ENCODE measurements around the gene ATAD3C. TPM values are rescaled to one million over a fixed set of nuclear protein-coding genes. Genes with fewer than 3 reads are reported as not detected.
A peak's percentile ranks its signal among the peaks of the same experiment; 100 is the strongest.
"Not testable (repeated sequence)": the region's sequence is repeated elsewhere in the genome, so short reads cannot be mapped to it uniquely, and the experiment has no call there.

Gene ATAD3C
- total RNA-seq, 1 experiment from 2014 or later, result not detected

DNA sequence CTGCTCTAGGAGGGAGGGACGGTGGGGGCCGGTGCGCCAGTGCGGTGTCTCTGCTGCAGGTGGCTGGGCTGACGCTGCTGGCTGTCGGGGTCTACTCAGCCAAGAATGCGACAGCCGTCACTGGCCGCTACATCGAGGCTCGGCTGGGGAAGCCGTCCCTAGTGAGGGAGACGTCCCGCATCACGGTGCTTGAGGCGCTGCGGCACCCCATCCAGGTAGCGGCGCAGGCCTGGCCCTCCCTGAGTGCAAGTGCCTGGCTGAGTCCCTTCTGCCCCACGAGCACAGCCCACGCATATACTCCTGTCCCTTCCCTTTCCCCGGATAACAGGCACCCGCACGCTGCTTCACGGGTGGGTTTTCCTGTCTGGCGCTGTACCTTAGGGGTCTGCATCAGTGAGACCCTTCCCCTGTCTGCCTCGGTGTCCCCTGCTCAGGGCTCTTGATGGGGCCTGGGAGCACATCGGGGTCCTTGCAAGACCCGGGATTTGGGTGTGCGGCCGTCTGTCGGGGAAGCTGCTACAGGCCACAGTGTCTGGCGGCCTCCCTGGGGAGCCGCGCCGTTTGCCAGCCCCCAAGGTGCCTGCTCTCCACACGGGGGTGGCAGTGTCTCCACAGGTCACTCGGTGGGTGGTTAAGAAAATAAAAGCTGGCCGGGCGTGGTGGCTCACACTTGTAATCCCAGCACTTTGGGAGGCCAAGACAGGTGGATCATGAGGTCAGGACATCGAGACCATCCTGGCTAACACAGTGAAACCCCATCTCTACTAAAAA is 5.0 kb downstream of the ATAD3C start:
- DNase-seq, result not testable (repeated sequence)

DNA sequence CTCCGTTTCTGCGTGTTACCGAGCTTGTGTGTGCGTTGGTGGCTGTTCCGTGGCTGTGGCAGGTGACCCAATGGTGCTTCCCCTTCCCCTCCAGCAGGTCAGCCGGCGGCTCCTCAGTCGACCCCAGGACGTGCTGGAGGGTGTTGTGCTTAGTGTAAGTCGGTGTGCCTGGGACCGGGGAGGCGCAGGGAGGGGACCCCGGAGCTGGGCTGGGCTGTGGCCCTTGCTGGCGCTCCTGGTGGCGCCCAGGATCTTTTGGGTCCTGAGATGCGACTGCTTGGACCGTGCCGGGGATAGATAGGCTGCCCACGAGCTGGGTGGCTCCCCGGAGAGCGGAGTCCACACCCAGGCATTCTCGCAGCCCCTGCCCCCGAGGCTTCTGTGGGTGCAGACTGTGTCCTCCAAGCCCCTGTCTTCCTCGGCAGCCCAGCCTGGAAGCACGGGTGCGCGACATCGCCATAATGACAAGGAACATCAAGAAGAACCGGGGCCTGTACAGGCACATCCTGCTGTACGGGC is 5.9 kb downstream of the ATAD3C start:
- Histone ChIP-seq H4K20me1 (ENCODE audit: insufficient read depth, low read depth, low read length) (no peaks in the 10 kb centered on the region), H3K36me3 (ENCODE audit: insufficient read depth, low read length) (no peaks in the 10 kb centered on the region), H3K9me2 (replicated peaks; ENCODE audit: insufficient read depth, low read length) (no peaks in the 10 kb centered on the region), H3K4me1 (ENCODE audit: low read length) (no peaks in the 10 kb centered on the region), H3K4me3 (ENCODE audit: low read length) (no peak overlapping the region), H2AFZ (ENCODE audit: low read length) (no peak overlapping the region), H3K9me3 (ENCODE audit: low read length) (no peaks in the 10 kb centered on the region), H3K4me2 (ENCODE audit: low read depth, low read length, poor library complexity, severe bottlenecking) (no peak overlapping the region), H3K27me3 (ENCODE audit: low read length) (no peaks in the 10 kb centered on the region), H3K9ac (ENCODE audit: low read length) (no peak overlapping the region), H3K79me2 (ENCODE audit: low read length) (no peaks in the 10 kb centered on the region), H3K27ac (ENCODE audit: low read length) (no peak overlapping the region)
- no peak for DNase-seq

More for the DNA sequence above, 5.0 kb downstream of the ATAD3C start:
- not testable (repeated sequence) for H2AFZ ChIP-seq (ENCODE audit: low read length); H3K4me1 ChIP-seq (ENCODE audit: low read length); H3K79me2 ChIP-seq (ENCODE audit: low read length); H3K9me3 ChIP-seq (ENCODE audit: low read length); H3K27me3 ChIP-seq (ENCODE audit: low read length); H3K36me3 ChIP-seq (ENCODE audit: insufficient read depth, low read length); H3K4me2 ChIP-seq (ENCODE audit: low read depth, low read length, poor library complexity, severe bottlenecking); H3K9ac ChIP-seq (ENCODE audit: low read length); H4K20me1 ChIP-seq (ENCODE audit: insufficient read depth, low read depth, low read length); H3K27ac ChIP-seq (ENCODE audit: low read length); H3K9me2 ChIP-seq (replicated peaks; ENCODE audit: insufficient read depth, low read length); H3K4me3 ChIP-seq (ENCODE audit: low read length)

DNA sequence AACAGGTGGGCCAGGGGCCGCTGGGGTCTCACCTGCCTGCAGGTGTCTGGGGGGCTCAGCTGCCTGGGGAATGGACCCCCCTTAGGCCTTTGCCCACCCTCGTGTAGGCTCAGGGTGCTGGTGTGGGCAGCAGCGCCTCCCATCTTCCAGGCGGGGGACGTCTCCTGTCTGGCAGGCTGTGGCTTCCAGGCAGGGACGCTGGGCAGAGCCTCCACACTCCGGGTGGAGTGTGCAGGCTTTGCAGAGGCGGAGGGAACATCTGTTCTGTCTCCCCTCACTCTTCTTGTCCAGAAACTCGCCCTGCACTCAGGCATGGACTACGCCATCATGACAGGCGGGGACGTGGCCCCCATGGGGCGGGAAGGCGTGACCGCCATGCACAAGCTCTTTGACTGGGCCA is 6.4 kb downstream of the ATAD3C start:
- not testable (repeated sequence) for DNase-seq; H3K4me1 ChIP-seq (ENCODE audit: low read length); H3K9me3 ChIP-seq (ENCODE audit: low read length); H3K27ac ChIP-seq (ENCODE audit: low read length); H4K20me1 ChIP-seq (ENCODE audit: insufficient read depth, low read depth, low read length); H2AFZ ChIP-seq (ENCODE audit: low read length); H3K36me3 ChIP-seq (ENCODE audit: insufficient read depth, low read length); H3K27me3 ChIP-seq (ENCODE audit: low read length); H3K4me3 ChIP-seq (ENCODE audit: low read length); H3K9ac ChIP-seq (ENCODE audit: low read length); H3K4me2 ChIP-seq (ENCODE audit: low read depth, low read length, poor library complexity, severe bottlenecking); H3K9me2 ChIP-seq (replicated peaks; ENCODE audit: insufficient read depth, low read length); H3K79me2 ChIP-seq (ENCODE audit: low read length)

DNA sequence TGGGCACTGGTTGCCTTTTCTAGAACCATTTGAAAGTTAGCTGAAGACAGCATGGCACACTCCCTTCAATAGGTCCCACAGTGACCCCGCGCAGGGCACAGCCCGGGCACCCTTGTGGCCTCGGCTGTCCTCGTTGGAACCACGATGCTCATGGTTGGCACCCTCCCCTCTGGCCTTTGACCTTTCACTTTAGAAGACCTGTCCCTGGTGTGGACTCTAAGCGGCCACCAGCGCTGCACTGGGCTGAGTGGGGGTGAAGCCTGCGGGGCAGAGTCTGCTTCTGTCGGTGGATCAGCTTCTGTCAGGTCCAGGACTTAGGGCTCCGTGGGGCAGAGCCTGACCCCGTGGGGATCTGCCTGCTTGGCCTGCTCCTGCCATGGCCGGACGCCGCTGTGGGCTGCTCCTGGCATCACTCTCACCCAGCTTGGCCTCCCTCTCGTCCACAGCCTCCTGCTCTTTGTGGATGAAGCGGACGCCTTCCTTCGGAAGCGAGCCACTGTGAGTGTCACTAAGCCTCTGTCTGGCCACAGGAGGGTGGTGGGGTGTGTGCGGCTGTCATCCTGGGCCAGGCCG is 7.3 kb downstream of the ATAD3C start:
- not testable (repeated sequence) for H3K4me2 ChIP-seq (ENCODE audit: low read depth, low read length, poor library complexity, severe bottlenecking); H3K9ac ChIP-seq (ENCODE audit: low read length); H3K79me2 ChIP-seq (ENCODE audit: low read length); H3K4me1 ChIP-seq (ENCODE audit: low read length); H2AFZ ChIP-seq (ENCODE audit: low read length); DNase-seq; H3K9me3 ChIP-seq (ENCODE audit: low read length); H3K4me3 ChIP-seq (ENCODE audit: low read length); H4K20me1 ChIP-seq (ENCODE audit: insufficient read depth, low read depth, low read length); H3K36me3 ChIP-seq (ENCODE audit: insufficient read depth, low read length); H3K27me3 ChIP-seq (ENCODE audit: low read length); H3K27ac ChIP-seq (ENCODE audit: low read length); H3K9me2 ChIP-seq (replicated peaks; ENCODE audit: insufficient read depth, low read length)

DNA sequence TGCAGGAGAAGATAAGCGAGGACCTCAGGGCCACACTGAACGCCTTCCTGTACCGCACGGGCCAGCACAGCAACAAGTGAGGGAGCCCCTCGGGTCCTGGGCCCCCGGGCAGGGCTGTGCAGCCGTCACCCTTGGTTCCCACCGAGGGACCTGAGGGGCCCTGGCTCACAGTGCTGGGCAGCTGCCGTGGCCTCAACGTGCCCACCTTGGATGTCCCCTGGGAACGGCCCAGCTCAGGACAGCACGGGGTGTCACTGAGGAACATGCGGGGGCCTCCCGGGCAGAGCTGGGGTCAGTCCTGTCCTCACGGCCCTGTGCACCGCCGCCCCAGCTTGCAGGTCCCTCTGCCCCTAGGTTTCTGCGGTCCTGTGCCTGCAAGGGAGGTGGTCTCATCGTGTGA is 9.7 kb downstream of the ATAD3C start:
- H2AFZ ChIP-seq (ENCODE audit: low read length); H3K27me3 ChIP-seq (ENCODE audit: low read length); H3K27ac ChIP-seq (ENCODE audit: low read length); H3K4me3 ChIP-seq (ENCODE audit: low read length); H3K9me2 ChIP-seq (replicated peaks; ENCODE audit: insufficient read depth, low read length); H3K9me3 ChIP-seq (ENCODE audit: low read length); H4K20me1 ChIP-seq (ENCODE audit: insufficient read depth, low read depth, low read length); H3K4me2 ChIP-seq (ENCODE audit: low read depth, low read length, poor library complexity, severe bottlenecking); H3K79me2 ChIP-seq (ENCODE audit: low read length); DNase-seq; H3K4me1 ChIP-seq (ENCODE audit: low read length); H3K36me3 ChIP-seq (ENCODE audit: insufficient read depth, low read length); H3K9ac ChIP-seq (ENCODE audit: low read length): not testable (repeated sequence)

DNA sequence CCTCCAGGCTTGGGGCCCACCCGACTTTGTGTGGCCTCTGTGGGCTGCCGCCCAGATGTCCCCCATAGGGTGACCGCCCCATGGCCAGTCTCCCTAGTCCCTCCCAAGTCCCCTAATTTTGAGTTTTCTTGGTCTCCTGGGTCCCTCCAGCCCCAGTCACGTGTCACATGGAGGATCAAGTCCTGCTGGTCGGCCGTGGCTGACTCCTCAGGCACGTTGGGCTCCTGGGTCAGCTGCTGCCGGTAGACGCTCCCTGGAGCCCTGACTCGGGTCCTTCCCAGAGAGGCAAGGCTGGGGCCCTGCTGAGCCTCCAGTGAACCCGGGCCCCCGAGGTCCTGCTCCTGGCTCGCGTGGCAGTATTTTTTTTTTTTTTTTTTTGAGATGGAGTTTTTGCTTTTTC is 10.2 kb downstream of the ATAD3C start:
- not testable (repeated sequence) for DNase-seq; H2AFZ ChIP-seq (ENCODE audit: low read length); H3K9ac ChIP-seq (ENCODE audit: low read length); H3K79me2 ChIP-seq (ENCODE audit: low read length); H3K27me3 ChIP-seq (ENCODE audit: low read length); H3K4me3 ChIP-seq (ENCODE audit: low read length); H4K20me1 ChIP-seq (ENCODE audit: insufficient read depth, low read depth, low read length); H3K4me1 ChIP-seq (ENCODE audit: low read length); H3K36me3 ChIP-seq (ENCODE audit: insufficient read depth, low read length); H3K9me3 ChIP-seq (ENCODE audit: low read length); H3K4me2 ChIP-seq (ENCODE audit: low read depth, low read length, poor library complexity, severe bottlenecking); H3K27ac ChIP-seq (ENCODE audit: low read length); H3K9me2 ChIP-seq (replicated peaks; ENCODE audit: insufficient read depth, low read length)

DNA sequence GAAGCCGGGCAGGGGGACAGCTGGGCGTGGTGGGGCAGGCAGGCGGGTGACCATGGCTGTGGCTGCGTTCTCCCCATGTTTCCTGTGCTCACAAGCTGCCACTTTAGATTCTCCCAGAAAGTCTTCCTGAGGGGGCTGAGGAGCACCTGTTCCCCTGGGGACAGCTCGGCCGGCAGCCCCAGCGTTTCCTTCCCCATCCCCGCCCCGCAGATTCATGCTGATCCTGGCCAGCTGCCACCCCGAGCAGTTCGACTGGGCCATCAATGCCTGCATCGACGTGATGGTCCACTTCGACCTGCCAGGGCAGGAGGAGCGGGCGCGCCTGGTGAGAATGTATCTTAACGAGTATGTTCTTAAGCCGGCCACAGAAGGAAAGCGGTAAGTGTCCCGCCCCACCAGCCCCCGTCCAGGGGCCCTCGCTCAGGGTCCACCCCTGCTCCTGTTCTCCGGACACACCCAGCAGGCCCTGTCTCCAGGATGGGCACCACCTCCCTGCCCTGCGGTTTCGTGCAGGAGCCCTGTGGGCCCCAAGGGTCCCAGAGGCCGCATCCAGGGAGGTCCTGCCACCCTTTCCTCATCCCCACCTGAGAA is 11.1 kb downstream of the ATAD3C start:
- no peaks in the 10 kb centered on the region for H3K79me2 ChIP-seq (ENCODE audit: low read length)
- H3K27ac ChIP-seq (ENCODE audit: low read length), result no peak overlapping the region

DNA sequence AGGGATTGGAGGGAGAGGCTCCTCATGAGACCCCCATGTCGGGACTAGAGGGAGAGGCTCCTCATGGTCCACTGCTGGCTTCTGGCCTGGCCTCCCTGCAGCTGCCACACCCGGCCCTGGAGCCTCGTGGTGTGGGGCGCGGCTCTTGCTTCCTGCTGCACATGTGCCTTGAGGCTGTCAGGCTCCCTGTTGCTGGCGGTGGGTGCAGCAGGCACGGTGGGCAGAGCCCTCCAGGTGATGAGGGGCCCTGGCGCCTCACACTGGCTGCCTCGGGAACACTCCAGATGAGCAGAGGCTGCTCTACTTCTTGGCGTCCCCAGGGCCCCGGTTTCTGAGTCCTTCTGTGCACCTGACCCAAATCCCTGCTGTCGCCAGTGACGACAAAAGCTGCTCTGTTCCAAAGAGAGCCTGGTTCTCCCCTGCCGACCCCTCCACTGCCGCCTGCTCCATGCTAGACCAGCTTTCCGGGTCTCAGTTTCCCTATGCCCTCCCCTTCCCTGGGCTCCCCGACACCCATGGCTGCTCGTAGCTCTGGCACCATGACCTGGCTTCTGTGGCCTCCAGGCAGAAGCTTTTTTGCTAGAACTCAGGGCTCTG is 12.3 kb downstream of the ATAD3C start:
- Histone ChIP-seq H4K20me1 (ENCODE audit: insufficient read depth, low read depth, low read length) (no peaks in the 10 kb centered on the region), H3K27ac (ENCODE audit: low read length) (no peak overlapping the region), H3K27me3 (ENCODE audit: low read length) (no peaks in the 10 kb centered on the region), H3K4me2 (ENCODE audit: low read depth, low read length, poor library complexity, severe bottlenecking) (peak overlapping the region; percentile 15), H3K9me2 (replicated peaks; ENCODE audit: insufficient read depth, low read length) (no peaks in the 10 kb centered on the region), H3K9ac (ENCODE audit: low read length) (no peak overlapping the region), H3K36me3 (ENCODE audit: insufficient read depth, low read length) (no peaks in the 10 kb centered on the region), H2AFZ (ENCODE audit: low read length) (no peak overlapping the region), H3K79me2 (ENCODE audit: low read length) (no peaks in the 10 kb centered on the region), H3K4me1 (ENCODE audit: low read length) (no peaks in the 10 kb centered on the region; the same call in 1 of the 2 replicates), H3K9me3 (ENCODE audit: low read length) (no peaks in the 10 kb centered on the region), H3K4me3 (ENCODE audit: low read length) (no peak overlapping the region)
- no peak for DNase-seq

More for the DNA sequence above, 11.1 kb downstream of the ATAD3C start:
- H3K9me2 ChIP-seq (replicated peaks; ENCODE audit: insufficient read depth, low read length), result no peaks in the 10 kb centered on the region
- H3K4me1 ChIP-seq (ENCODE audit: low read length), result no peaks in the 10 kb centered on the region; the same call in 1 of the 2 replicates
- no peaks in the 10 kb centered on the region for H3K27me3 ChIP-seq (ENCODE audit: low read length)
- no peak for DNase-seq
- H3K4me3 ChIP-seq (ENCODE audit: low read length), result no peak overlapping the region
- no peaks in the 10 kb centered on the region for H4K20me1 ChIP-seq (ENCODE audit: insufficient read depth, low read depth, low read length)
- no peaks in the 10 kb centered on the region for H3K36me3 ChIP-seq (ENCODE audit: insufficient read depth, low read length)
- no peak overlapping the region for H3K9ac ChIP-seq (ENCODE audit: low read length)
- H3K9me3 ChIP-seq (ENCODE audit: low read length), result no peaks in the 10 kb centered on the region
- no peak overlapping the region for H2AFZ ChIP-seq (ENCODE audit: low read length)
- H3K4me2 ChIP-seq (ENCODE audit: low read depth, low read length, poor library complexity, severe bottlenecking), result no peak overlapping the region

All from Karpas-422 (cell line).